ENCODE measurements around the gene LCN6.

- TF ChIP-seq CTCF (IDR thresholded peaks at IDR 0.05) (no peak), POLR2A (IDR thresholded peaks at IDR 0.05) (no peak)
Measured at GRCh38 chr9:136789523-136789937, 41.2 kb upstream of the LCN6 start.

All from right lobe of liver (tissue), 4 donors.